Smooth muscle cell (in vitro differentiated cells): ENCODE results near the gene NUDCD3. TPM values are rescaled to one million over a fixed set of nuclear protein-coding genes. Genes with fewer than 3 reads are reported as not detected.

Experiments used
- DNase-seq: peaks from one replicate; lab custom pipeline; 2025; ENCODE audit not compliant: unreplicated experiment; lab: John Stamatoyannopoulos, UW
- H2AFZ ChIP-seq: fragments of 200-600 bp; sonication (generic); 2 replicates; pipeline ENCODE4 v1.6.0; 2016; ENCODE audit warnings: antibody characterized with exemption, low read depth, mild to moderate bottlenecking
- H3F3A ChIP-seq: fragments of 200-600 bp; sonication (generic); 2 replicates; pipeline ENCODE4 v1.6.0; 2017; ENCODE audit warnings: antibody characterized with exemption, low read depth
- H3K27ac ChIP-seq: fragments of 200-600 bp; sonication (generic); 2 replicates; pipeline ENCODE4 v1.5.1; 2016; ENCODE audit warnings: low read depth, mild to moderate bottlenecking
- H3K27me3 ChIP-seq: fragments of 200-600 bp; sonication (generic); 2 replicates; pipeline ENCODE4 v1.6.1; 2016; ENCODE audit warnings: low read depth, mild to moderate bottlenecking
- H3K36me3 ChIP-seq: fragments of 200-600 bp; sonication (generic); 2 replicates; pipeline ENCODE4 v1.5.1; 2016; ENCODE audit warnings: low read depth
- H3K4me1 ChIP-seq: fragments of 200-600 bp; sonication (generic); 2 replicates; pipeline ENCODE4 v1.5.1; 2016; ENCODE audit warnings: low read depth
- H3K4me2 ChIP-seq: fragments of 200-600 bp; sonication (generic); 2 replicates; pipeline ENCODE4 v1.6.0; 2016; ENCODE audit warnings: mild to moderate bottlenecking
- H3K4me3 ChIP-seq: fragments of 200-600 bp; sonication (generic); 2 replicates; pipeline ENCODE4 v1.5.1; 2016; ENCODE audit warnings: mild to moderate bottlenecking
- H3K79me2 ChIP-seq: fragments of 200-600 bp; sonication (generic); 2 replicates; pipeline ENCODE4 v1.6.0; 2016; ENCODE audit warnings: low read depth, mild to moderate bottlenecking
- H3K9ac ChIP-seq: fragments of 200-600 bp; sonication (generic); 2 replicates; pipeline ENCODE4 v1.6.0; 2016; ENCODE audit warnings: low read depth
- H3K9me3 ChIP-seq: fragments of 200-600 bp; sonication (generic); replicated peaks from 2 replicates; pipeline ENCODE4 v1.5.1; 2016; ENCODE audit warnings: low read depth
- H4K20me1 ChIP-seq: fragments of 200-600 bp; sonication (generic); 2 replicates; pipeline ENCODE4 v1.6.0; 2016; ENCODE audit warnings: low read depth
- WGBS: methylation state at CpG from one replicate; pipeline ENCODE4 v1.1.7; 2016; ENCODE audit warnings: low lambda C conversion rate; 5-methylcytosine and 5-hydroxymethylcytosine counted together
- polyA plus RNA-seq: library from polyadenylated mRNA; unstranded; fragments of >200 nt; fragmentation: Nextera tagmentation; extraction: Ambion mirVana; gene quantifications from 2 replicates; pipeline ENCODE4 v1.2.1, GENCODE V29; 2016
- total RNA-seq: library from RNA; depleted of rRNA; stranded (reverse); fragments of >200 nt; gene quantifications from 2 replicates; pipeline ENCODE4 v1.2.3, GENCODE V29; 2014
- TF ChIP-seq, protein P1 (sequence below): fragments of 200-600 bp; sonication (generic); IDR thresholded peaks from 2 replicates; pipeline ENCODE4 v1.5.1; 2017; ENCODE audit warnings: borderline replicate concordance, mild to moderate bottlenecking, antibody characterized with exemption; ENCODE audit not compliant: insufficient read depth, poor library complexity, severe bottlenecking

The NUDCD3 gene
- total and polyA plus RNA-seq, 2 experiments from 2014 or later: 32.2 to 56.3 TPM

DNA sequence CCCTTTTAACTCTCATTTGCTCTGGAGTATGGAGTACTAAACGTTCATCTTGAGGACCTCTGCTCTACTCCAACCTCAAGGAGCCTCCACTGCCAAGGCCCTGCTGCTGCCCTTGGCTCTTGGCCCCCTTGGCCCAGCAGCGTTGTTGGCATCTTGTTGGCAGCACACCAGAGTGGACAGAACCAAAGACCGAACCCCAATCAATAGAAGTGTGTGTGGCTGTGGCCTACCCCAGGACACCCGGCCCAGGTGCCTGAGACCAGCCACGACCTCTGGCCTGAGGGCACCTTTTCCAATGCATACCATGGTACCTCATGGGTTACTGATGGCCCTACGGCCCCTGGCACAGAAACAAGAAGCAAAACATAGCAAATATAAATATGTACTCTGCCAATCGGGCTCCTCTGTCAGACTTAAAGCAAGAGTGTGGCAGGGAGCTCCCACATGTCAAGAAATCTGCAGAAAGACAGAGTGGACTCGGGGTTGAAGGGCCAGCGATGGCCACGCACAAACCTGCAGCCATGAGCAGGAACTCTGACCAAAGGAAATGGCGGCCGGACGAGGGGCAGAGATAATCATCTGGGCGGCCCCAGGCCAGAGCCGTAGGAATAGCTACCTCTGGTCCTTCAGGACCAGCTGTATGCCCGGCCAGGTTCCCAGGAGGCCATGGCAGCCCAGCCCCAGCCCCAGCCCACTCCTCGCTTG, 47.8 kb upstream of the NUDCD3 start:
- no peak overlapping the region for H2AFZ ChIP-seq
- H3K27me3 ChIP-seq: no peaks in the 10 kb centered on the region
- no peaks in the 10 kb centered on the region for H3K4me1 ChIP-seq
- H3K36me3 ChIP-seq: no peaks in the 10 kb centered on the region
- H3K9me3 ChIP-seq: no peaks in the 10 kb centered on the region
- H3K4me2 ChIP-seq: no peak overlapping the region
- WGBS: 94% methylated on average over 17 of the region's 17 CpGs
- H4K20me1 ChIP-seq: no peaks in the 10 kb centered on the region
- H3F3A ChIP-seq: no peaks in the 10 kb centered on the region
- TF ChIP-seq, protein P1, sequence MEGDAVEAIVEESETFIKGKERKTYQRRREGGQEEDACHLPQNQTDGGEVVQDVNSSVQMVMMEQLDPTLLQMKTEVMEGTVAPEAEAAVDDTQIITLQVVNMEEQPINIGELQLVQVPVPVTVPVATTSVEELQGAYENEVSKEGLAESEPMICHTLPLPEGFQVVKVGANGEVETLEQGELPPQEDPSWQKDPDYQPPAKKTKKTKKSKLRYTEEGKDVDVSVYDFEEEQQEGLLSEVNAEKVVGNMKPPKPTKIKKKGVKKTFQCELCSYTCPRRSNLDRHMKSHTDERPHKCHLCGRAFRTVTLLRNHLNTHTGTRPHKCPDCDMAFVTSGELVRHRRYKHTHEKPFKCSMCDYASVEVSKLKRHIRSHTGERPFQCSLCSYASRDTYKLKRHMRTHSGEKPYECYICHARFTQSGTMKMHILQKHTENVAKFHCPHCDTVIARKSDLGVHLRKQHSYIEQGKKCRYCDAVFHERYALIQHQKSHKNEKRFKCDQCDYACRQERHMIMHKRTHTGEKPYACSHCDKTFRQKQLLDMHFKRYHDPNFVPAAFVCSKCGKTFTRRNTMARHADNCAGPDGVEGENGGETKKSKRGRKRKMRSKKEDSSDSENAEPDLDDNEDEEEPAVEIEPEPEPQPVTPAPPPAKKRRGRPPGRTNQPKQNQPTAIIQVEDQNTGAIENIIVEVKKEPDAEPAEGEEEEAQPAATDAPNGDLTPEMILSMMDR: no peak
- DNase-seq: no peak
- no peak overlapping the region for H3K27ac ChIP-seq
- H3K4me3 ChIP-seq: no peak overlapping the region
- no peaks in the 10 kb centered on the region for H3K79me2 ChIP-seq
- H3K9ac ChIP-seq: no peak overlapping the region

DNA sequence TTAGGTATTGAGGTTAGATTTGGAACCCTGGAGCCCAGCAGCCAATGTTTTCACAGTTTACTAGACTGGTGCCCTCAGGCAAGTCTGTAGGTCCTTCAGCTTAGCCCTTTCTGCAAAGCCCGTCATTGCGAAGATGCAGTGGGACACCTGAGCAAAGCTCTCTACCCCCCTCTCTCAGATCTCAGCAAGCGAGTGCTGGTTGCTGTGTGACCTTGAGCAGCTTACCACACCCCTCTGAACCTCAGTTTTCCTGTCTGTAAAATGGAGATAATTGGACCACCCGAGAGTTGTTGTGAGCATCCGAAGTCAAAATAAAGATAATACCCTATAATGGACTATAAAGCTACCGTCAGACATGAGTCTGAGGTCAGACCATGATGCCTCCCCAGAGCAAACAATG, 47.0 kb upstream of the NUDCD3 start:
- no peak for DNase-seq
- H3F3A ChIP-seq: no peaks in the 10 kb centered on the region
- no peak overlapping the region for H3K27ac ChIP-seq
- no peaks in the 10 kb centered on the region for H3K27me3 ChIP-seq
- TF ChIP-seq, protein P1: no peak
- no peaks in the 10 kb centered on the region for H3K79me2 ChIP-seq
- no peak overlapping the region for H2AFZ ChIP-seq
- H3K9me3 ChIP-seq: no peaks in the 10 kb centered on the region
- H3K4me3 ChIP-seq: no peak overlapping the region
- no peaks in the 10 kb centered on the region for H3K36me3 ChIP-seq
- WGBS: 93% methylated on average over 6 of the region's 6 CpGs
- H3K9ac ChIP-seq: no peak overlapping the region
- H4K20me1 ChIP-seq: no peaks in the 10 kb centered on the region
- no peaks in the 10 kb centered on the region for H3K4me1 ChIP-seq
- H3K4me2 ChIP-seq: no peak overlapping the region

DNA sequence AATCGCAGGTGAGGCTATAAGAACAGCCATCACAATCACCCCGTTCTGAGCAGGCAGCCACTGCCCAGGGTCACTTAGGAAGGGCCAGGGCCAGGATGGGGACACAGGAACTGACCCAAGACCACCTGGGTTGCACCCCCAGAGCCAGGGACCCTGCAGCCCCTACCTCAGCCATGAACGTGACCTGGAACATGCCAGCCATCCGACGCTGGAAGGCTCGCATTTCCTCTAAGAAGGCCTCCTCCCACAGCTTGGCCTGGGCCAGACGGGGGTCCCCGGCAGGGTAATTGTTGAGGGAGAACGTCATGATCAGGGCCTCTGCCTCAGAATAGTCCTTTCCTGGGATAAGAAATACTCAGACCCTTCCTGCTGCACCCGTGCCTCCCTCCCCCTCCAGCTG, 45.6 kb upstream of the NUDCD3 start:
- Histone ChIP-seq H3K27me3 (no peaks in the 10 kb centered on the region), H2AFZ (no peak overlapping the region), H3F3A (no peaks in the 10 kb centered on the region), H3K79me2 (no peaks in the 10 kb centered on the region), H4K20me1 (no peaks in the 10 kb centered on the region), H3K4me1 (no peaks in the 10 kb centered on the region), H3K4me2 (no peak overlapping the region), H3K9me3 (no peaks in the 10 kb centered on the region), H3K9ac (no peak overlapping the region), H3K27ac (no peak overlapping the region), H3K4me3 (no peak overlapping the region), H3K36me3 (no peaks in the 10 kb centered on the region)
- no peak for DNase-seq
- 88% methylated on average over 10 of the region's 10 CpGs for WGBS
- TF ChIP-seq, protein P1: no peak

DNA sequence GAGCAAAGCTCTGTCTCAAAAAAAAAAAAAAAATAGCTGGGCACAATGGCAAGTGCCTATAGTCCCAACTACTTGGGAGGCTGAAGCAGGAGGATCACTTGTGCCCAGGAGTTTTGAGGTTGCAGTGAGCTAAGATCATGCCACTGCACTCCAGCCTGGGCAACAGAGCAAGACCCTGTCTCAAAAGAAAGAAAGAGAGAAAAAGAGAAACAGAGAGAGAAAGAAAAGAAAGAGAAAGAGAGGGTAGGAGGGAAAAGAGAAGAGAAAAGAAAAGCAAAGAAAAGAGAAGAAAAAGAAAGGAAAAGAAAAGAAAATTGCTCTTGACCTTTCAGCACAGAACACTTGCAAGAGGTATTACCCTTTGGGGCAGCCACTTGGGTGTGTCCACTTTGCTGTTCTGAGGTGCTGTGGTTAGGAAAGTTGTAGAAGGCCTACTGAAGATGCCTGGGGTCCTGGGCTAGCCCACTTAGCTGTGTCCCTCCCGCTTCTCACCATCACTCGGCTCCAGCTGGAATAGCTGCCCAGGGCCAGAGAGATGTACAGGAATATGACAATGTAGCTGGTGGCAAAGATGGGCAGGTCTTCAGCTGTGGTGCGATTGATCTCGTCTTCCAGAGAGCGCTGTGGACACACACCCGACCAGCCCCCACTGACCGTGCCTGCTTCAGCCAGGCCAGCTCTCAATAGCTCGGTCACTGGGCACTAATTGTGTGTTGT, 45.0 kb upstream of the NUDCD3 start:
- WGBS: 93% methylated on average over 8 of the region's 8 CpGs
- Histone ChIP-seq H3K27ac (no peak overlapping the region), H3K4me1 (no peaks in the 10 kb centered on the region), H3K36me3 (no peaks in the 10 kb centered on the region), H3K4me3 (no peak overlapping the region), H2AFZ (no peak overlapping the region), H3K4me2 (no peak overlapping the region), H3F3A (no peaks in the 10 kb centered on the region), H3K79me2 (no peaks in the 10 kb centered on the region), H3K27me3 (no peaks in the 10 kb centered on the region), H3K9ac (no peak overlapping the region), H3K9me3 (no peaks in the 10 kb centered on the region), H4K20me1 (no peaks in the 10 kb centered on the region)
- DNase-seq: no peak
- TF ChIP-seq, protein P1: no peak
